GM19452 (cell line): Measurements from ENCODE around the gene TUBA4B.
"Not testable (repeated sequence)": the region's sequence is repeated elsewhere in the genome, so short reads cannot be mapped to it uniquely, and the experiment has no call there.

Experiments
- ATAC-seq: cut with Tn5 transposase; IDR thresholded peaks from one replicate; pipeline ENCODE4 v1.9.1; 2021; ENCODE audit not compliant: unreplicated experiment

The TUBA4B gene

DNA sequence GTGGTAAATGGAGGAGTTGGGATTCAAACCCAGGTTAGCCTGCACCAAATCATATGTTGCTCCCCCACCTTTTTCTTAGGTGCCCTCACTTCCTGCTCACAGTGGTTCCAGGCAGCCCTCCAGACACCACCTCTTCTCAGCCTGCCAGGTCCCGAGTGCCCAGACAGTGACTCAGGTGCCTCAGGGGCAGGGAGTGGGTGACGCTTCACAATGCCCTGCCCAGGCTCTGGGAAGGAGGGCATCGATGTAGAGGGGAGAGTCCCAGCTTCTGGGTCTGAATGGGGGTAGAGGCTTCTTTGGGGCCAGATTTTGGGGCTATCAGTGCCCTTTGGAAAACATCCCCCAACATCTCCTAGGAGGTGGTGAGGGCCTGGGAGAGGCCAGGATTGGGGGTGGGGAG is 20.9 kb downstream of the TUBA4B start:
- ATAC-seq = no peak

DNA sequence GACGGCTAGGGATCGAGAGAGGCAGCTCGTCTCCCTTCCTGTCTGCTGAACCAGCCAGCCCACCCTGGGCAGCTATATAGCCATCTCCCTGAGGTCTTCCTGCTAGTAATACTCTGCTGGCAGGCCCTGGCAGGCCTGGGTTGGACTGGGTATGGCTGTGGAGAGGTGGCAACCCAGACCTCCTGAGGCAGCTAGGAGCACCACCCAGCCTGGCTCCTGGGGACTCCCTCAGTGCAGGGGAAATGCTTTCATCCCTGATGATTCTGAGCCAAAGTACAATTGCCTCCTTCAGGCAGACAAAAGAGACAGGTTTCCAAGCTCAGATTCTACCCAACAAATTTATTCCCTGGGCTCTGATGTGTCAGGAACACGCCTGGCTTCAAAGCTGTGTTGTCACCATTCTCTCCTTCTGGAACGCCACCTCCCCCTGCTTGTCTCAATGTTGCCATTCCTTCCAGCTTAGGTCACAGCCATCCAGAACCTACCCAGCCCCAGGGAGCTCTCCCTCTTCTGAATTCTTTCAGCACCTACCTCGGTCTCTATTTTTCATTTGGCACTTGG is 21.4 kb downstream of the TUBA4B start:
- ATAC-seq = no peak

DNA sequence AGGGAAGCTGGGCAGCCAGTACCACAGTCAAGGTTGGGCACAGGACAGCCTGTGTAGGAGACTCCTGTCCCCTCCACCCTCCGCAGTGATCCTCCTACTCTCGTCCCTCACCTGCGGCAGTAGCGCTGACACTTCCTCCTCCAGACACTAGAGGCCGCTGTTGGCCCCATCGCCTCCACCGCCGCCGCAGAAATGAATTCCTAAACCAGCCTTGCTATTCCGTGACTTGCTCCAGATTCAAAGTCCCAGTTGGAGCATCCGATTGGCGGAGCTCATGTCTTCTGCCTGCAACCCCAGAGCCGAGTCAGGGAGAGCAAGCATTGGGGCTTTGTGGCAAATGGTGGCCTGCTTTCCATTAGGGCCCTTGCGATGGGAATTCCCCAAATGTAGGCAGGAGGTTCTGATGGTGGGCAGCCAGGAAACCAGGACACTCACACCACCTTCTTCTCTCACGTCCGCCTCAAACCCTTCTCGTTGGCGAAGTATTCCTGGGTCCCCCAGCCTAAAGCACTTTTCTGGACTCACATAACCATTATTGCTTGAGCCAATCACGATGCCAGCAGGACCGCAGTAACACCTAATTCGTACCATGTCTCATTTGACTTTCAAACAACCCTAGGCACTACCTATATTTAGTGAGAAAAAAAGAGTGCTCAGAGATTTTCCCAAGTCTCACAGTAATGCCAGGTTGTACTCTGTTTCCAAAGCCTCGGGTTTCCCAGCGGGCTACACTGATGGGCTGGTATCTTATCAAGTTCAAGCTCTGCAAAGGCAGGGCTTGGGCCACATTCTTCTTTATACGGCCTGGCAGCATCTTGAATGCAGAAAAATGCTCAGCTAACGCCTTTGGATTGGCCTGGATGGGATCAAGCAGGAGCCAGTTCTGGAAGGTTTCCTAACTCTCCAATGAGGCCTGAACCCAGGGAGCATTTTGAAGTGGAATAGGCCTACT is 24.9 kb downstream of the TUBA4B start:
- ATAC-seq = no peak

DNA sequence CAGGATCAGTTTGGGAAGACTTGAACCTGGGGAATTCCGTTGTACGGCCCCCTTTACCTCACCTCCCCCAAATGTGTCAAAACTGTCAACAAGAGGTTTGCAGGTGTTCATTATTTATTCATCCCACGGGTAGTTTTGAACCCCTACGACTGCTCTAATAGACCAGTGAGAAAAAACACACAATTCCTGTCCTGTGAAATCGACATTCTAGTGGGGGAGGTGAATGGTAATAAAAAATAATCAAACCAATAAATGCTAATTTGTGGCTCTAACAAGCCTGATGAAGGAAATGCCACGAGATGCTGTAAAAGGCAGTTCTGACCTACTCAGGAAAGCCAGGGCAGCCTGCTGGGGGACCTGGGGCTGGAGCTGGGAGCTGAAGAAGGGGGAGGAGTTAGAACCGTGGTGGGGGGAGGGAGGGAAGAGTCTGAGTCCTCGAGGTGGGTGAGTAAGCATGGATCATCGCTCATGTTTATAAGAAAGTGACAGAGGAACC is 25.7 kb downstream of the TUBA4B start:
- no peak for ATAC-seq

DNA sequence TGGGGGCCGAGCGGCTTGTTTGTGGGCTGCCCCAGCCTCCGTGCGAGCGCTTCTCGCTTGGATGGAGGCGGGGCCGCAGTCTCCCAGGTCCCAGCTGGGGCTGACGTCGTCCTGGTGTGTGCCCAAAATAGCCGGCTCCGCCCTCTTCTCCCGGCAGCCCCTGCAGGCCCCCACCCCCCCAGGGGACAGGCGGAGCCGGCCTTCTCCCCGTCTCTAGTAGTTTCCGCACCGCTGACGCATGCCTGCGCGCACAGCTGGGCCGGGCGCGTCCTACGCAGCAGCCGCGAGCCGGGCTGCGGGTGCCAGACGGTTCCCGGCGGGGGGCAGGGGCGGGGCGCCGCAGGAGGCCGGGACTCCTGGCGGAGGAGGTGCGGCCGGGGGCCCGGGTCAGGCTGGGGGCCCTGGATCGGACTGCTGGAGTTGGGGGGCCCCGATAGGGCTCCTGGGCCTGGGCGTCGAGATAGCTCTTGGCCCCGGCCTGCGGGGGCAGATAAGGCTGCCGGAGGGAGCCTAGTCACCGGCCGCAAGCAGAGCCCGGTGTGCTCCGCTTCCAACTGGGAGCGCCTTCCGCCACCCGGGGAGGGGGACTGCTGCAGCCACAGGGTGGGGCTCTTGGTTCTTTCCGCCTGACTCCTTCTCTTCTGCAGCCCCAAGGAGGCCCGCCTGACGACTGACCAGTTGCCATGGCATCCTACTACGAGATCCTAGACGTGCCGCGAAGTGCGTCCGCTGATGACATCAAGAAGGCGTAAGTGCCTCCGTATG is 26.3 kb downstream of the TUBA4B start, which contains the start of gene DNAJB2:
DNAJB2 (plus strand) TSS at position 216 of the 765 bp plus-strand sequence; CDS start at position 684, 468 bp downstream.
- ATAC-seq = peak; percentile 90

DNA sequence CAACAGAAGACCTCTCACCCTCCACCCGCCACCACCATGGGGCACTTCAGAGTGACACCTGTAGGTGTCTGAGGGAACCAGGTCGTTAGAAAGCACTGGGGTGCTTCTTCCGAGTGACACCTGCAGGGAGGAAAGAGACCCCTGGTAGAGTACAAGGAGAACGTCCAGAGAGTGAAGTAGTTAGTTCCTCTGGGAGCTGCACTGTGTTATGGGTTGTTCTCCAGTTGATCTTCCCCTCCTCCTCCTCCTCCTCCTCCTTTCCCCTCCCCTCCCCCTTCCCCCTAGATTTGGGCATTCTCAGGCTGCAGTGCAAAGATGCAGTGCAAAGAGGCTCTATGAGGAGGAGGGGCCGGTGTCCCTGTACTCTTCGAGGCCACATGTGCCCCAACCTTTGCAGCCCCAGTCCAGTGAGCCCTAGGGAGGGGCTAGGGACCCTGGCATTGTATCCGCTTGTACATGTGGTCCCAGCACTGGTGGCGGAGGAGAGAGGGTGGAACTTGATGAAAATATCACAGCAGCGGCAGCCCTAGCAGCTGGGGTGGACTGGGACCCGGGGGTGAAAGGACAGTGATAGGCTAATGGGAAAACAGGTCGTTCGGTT is 27.0 kb downstream of the TUBA4B start:
- no peak for ATAC-seq

DNA sequence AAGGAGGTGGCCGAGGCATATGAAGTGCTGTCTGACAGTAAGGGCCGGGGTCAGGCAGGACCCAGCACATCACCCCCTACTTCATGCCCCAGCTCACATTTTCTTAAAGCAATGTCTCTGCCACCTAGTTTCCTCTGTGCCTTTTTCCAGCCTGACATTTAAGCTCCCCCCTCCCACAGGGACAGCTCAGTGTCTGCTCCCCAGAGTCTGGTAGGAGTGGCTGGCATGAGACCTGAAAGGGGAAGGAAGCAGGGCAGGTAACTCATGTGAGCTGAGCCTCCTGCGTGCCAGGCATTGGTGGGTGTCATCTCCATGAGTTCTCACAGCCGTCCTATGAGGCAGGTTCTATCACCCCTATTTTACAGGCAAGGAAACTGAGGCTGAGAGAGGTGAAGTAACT is 27.6 kb downstream of the TUBA4B start:
- no peak for ATAC-seq

DNA sequence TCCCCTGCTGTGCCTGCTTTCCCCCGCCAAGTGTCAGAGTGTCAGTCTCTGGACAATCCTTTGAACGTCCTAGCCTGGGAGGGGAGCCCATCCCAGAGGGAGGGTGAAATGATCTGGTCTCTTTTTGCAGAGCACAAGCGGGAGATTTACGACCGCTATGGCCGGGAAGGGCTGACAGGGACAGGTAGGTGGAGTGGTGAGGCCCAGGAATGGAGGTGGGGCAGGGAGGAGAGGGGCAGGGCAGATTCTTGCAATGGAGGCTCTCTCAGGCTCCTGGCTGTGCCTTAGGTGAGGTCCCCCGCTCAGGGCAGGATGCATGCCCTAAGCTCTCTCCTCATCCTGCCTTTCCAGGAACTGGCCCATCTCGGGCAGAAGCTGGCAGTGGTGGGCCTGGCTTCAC is 28.5 kb downstream of the TUBA4B start:
- no peak for ATAC-seq

DNA sequence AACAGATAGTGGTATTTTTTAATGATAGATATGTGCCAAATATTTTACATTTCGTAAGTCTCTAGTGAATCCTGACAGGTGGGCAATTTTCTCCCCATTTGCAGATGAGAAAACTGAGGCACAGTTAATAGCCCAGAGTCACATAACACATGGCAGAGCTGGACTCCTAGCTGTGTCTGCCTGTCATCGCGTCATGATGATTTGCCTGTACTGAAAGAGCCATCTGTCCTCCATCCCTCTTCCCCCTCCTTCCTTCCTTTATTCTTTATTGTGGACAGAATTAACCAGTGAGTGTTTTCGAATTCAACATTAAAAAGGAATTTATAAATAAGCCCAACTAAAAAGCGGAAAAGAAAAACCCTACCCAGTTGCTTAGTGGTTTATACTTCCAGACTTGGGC is 29.3 kb downstream of the TUBA4B start:
- no peak for ATAC-seq

DNA sequence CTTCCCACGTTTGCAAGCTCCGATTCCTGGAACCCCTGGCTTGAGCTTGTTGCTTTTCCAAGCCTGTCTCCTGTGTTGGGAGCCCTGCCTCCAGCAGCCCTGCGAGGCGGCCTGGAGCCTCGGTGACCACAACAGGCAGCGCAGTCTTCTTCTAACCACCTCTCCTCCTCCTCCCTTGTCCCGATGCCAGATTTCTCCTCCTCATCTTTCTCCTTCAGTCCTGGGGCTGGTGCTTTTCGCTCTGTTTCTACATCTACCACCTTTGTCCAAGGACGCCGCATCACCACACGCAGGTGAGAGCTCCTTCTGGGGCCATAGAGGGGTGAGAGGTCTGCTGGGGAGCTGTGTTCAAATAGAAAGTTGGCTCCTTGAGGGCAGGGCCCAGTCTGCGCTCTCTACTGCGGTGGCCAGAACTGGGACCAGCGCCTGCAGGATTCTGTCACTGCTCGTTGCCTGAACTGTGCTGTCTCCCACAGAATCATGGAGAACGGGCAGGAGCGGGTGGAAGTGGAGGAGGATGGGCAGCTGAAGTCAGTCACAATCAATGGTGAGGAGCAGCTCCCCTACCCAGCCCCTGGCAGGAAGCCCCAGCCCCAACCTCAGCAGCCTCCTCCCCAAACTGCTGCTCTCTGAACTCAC is 30.0 kb downstream of the TUBA4B start:
- no peak for ATAC-seq

DNA sequence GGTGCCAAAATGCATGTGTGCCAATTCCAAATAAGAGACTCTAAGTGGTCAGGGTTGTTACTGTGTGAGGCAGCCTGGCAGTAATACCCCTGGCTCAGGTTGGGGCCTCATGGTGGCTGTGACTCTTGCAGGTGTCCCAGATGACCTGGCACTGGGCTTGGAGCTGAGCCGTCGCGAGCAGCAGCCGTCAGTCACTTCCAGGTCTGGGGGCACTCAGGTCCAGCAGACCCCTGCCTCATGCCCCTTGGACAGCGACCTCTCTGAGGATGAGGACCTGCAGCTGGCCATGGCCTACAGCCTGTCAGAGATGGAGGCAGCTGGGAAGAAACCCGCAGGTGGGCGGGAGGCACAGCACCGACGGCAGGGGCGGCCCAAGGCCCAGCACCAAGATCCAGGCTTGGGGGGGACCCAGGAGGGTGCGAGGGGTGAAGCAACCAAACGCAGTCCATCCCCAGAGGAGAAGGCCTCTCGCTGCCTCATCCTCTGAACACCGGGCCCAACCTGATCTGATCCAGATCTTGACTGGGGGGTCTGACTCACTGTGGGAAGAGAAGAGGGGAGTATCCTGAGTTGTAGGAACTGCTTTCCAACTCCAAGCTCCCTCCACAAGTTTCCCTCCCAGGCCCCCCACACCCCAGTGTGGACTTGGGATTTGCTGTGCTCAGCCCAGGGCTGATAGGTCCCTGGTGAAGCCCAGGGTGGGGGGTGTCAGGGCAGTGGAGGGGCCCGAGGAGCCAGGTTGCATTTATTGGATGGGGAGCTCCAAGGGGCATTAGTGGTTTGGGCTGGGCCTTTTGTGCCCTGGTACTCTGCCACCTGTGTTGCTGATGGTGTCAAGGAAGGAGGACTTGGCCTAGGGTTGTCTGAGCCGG is 31.7 kb downstream of the TUBA4B start:
- no peak for ATAC-seq

DNA sequence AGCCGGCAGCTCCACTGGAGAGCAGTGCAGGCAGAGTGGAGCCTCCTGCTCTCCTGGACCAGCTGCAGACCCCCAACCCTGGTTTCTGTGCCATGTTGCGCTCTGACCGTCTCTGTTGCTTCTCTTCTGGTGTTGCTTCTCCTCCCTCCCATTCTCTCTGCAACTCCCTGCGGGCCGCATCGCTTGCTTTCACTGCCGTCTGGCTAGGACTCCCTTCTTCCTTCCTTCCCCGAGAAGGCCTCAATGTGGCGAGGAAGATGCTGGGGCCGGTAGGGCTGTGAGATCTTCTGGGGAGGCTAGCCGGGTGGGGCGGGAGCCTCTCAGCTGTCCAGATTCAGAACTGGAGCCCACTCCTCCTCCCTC is 32.3 kb downstream of the TUBA4B start:
- no peak for ATAC-seq

DNA sequence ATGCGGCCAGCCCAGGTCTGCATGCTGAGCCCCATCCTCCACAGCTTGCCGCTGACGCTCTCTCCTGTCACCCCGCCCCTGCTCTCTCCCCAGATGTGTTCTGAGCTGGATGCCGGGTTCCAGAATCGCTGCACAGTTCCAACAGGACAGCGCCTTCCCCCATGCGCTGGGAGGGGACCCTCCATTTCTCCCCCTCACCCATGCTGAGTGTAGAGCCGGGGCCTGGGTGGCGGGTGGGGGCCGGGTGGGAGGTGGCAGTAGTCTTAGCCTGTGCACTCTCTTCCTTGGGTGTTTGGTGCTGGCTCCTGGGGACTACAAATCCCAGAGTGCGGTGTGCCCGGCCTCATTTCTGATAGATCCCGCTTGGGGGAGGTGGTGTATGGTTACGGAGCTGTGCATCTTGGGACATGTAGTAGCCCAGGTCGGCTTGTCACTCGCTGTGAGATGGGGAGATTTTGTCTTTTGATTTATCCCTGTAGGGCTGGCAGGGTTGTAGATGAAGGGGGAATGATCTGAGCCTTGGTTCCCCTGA is 32.9 kb downstream of the TUBA4B start:
- ATAC-seq = no peak

DNA sequence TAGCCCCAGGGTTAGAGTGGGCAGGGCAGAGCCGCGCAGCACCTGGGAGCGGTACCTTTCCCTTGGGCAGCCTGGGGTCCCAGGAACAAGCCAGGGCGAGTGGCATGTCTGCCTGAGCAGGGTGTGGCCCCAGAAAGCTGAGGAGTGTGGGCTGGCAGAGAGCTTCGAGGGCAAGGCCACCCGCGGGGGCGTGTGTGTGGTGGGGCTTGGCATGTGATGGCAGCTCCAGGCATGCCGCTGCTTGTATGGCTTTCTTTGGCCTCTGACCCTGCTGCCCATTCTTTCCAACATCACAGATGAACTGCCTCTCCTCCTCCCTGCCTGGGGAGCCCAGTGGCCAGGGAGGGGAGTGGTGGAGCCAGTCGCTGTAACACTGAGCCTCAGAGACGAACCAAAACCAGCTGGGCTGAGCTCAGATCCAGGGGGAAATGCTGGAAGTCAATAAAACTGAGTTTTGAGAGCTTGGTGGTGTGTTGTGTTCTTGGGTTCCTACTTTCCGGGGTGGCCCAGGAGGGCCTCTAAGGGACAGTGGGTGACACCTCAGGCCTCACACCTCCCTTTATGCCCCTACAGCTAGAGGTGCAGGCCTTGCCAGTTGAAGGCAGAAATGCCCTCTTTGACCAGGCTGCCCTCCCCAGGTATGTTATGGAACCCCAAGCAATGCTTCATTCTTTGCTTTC is 33.5 kb downstream of the TUBA4B start:
- no peak for ATAC-seq

DNA sequence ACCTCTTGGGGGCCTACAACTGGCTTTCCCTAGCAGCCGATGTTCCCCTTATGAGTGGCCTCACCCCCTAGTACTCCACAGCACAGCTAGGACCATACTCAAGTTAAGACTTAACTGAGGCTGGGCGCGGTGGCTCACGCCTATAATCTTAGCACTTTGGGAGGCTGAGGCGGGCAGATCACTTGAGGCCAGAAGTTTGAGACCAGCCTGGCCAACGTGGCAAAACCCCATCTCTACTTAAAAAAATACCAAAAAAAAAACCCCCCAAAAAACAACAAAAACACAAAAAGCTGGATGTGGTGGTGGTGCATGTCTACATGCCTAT is 34.0 kb downstream of the TUBA4B start:
- not testable (repeated sequence) for ATAC-seq

DNA sequence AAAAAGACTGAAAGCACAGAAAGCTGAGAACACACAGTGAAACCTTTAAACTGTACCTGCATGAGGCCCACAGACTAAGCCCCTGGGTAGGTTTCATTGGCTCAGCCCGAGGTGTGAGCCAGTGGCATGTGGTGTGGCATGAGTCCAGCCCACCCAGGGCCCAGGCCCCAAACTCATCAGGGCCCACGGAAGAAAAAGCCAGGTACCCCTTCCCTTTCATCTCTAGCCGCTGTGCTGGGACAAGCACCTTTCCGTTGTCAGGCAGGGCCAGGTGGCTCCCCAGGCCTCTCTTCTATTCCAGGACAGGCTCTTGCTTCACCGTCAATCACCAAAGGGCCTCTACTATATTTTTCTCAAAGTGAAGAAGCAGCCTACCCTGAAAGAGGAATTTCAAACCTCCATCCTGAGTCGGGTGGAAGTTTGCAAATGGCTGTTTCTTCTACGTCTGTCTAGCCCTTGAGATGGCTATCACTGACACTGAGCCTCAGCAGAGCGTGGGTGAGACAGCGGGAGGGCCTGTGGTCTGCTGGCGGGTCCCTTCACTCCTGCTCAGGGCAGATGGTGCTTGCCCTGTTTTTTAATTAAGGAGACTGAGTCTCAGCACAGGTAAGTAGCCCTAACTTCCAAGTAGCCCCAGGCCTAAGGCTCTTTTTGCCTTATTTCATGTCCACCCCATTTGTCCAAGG is 34.7 kb downstream of the TUBA4B start:
- no peak for ATAC-seq

DNA sequence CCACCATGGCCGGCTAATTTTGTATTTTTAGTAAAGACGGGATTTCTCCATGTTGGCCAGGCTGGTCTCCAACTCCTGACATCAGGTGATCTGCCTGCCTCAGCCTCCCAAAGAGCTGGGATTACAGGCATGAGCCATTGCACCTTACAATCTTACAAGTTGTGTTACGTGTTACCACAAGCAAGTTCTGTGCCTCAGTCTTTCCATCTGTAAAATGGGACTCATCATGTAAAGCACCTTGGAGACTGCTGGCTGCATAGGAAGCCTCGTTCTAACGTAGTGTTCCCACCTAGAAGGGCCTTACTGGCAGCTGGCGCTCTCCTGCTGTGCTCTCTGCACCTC is 36.1 kb downstream of the TUBA4B start:
- no peak for ATAC-seq

DNA sequence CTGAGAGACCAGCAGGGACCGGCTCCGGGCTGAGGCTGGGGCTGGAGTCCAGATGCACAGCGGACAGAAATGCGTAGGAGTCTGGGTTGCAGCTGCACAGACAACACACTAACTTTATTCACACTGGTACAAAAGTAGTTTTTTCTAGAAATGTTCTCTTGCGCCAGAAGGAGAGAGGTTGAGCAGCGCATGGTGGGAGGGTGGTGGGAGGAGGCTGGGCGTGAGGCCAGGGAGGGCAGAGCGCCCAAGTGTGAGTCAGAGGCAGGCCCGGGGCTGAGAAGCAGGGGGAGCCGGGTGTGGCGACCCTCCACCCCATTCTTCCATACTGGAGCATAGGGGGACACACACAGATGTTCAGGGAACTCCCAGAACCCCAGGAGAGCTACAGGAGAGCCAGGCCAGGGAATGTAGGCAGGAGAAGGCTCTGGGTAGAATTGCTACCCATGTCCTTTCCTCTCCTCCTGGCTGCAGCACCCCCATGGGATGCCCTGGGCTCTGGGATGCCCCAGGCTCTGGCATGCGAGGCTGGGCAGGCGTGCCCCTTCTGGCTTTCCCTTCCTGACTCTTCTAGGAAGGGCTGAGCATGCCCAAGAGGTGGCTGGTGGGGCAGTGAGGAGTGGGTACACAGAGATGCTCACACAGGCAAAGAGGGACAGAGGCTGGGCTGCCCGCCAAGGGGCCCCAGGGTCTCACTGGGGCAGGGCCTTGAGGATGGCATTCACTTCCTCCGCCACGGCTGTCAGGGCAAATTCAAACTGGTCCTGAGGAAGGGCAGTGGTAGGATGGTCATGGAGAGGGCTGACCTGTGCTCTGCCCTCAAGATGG is 36.7 kb downstream of the TUBA4B start:
- no peak for ATAC-seq
